Activated T-cell treated with anti-CD3 and anti-CD28 coated beads, Interleukin-2, amount 50 U/mL, for 4 hours (primary cell): ENCODE data around the gene MAGI3. TPM values are rescaled to one million over a fixed set of nuclear protein-coding genes. Genes with fewer than 3 reads are reported as not detected.
"Not testable (repeated sequence)": the region's sequence is repeated elsewhere in the genome, so short reads cannot be mapped to it uniquely, and the experiment has no call there.

Experiments
- ATAC-seq, 2 donors: fragments of 200-7000 bp; cut with Tn5 transposase; one replicate each; pipeline ENCODE4 v1.10.0; 2021
- DNase-seq: peaks from one replicate; pipeline ENCODE4 v3.0.0-alpha.2; 2020
- H3K27me3 Mint-ChIP-seq: one replicate; pipeline ENCODE4 v1.8.0; 2021; ENCODE audit warnings: low read depth, mixed read lengths
- H3K36me3 Mint-ChIP-seq: one replicate; pipeline ENCODE4 v1.8.0; 2022; ENCODE audit warnings: mixed read lengths; ENCODE audit not compliant: insufficient read depth
- H3K4me1 Mint-ChIP-seq: one replicate; pipeline ENCODE4 v1.8.0; 2021; ENCODE audit warnings: low read depth, mixed read lengths
- H3K4me3 Mint-ChIP-seq: one replicate; pipeline ENCODE4 v1.8.0; 2021; ENCODE audit warnings: mild to moderate bottlenecking, moderate library complexity, mixed read lengths
- H3K9me3 Mint-ChIP-seq: one replicate; pipeline ENCODE4 v1.8.0; 2021; ENCODE audit warnings: mixed read lengths
- total RNA-seq, 3 donors: library from RNA; stranded (reverse); gene quantifications; one replicate each; pipeline ENCODE4 v1.2.1, GENCODE V29; 2021

Gene MAGI3
- total RNA-seq, 3 donors from 2014 or later, result 2.3 to 2.5 (median 2.5) TPM

DNA sequence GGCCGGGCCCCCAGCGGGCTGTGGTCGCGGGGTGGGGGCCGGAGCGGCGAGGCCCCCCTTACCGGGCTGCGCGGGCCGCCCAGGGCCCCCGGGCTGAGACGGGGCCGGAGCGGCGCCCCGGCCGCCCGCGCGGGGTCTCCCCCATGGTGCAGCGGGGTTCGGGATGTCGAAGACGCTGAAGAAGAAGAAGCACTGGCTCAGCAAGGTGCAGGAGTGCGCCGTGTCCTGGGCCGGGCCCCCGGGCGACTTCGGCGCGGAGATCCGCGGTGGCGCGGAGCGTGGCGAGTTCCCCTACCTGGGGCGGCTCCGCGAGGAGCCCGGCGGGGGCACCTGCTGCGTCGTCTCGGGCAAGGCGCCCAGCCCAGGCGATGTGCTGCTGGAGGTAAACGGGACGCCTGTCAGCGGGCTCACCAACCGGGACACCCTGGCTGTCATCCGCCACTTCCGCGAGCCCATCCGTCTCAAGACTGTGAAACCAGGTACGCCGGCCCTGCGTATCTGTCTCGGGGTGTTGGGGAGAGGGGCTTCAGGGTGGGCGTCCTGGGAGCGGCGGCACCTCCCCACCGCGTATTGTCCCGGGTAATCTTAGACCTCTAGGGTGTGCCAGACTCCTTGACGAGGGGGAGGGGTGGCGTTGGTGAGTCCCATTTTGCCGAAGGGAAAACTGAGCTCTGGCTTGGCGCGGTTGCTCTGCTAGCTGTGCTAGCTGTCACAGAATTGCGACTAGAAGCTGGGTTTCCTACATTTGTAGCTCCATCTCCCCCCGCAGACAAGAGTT is 745 bp downstream of the MAGI3 start:
- DNase-seq (peak; percentile 36), ATAC-seq (peak; percentile 16 to 19)
- H3K4me3 Mint-ChIP-seq, result peak overlapping the region; percentile 93
- H3K4me1 Mint-ChIP-seq, result peaks cover 27% of the 10 kb centered on the region
- H3K27me3 Mint-ChIP-seq, result peaks cover 8% of the 10 kb centered on the region
- H3K9me3 Mint-ChIP-seq, result peaks cover 7% of the 10 kb centered on the region
- H3K36me3 Mint-ChIP-seq, result no peaks in the 10 kb centered on the region

DNA sequence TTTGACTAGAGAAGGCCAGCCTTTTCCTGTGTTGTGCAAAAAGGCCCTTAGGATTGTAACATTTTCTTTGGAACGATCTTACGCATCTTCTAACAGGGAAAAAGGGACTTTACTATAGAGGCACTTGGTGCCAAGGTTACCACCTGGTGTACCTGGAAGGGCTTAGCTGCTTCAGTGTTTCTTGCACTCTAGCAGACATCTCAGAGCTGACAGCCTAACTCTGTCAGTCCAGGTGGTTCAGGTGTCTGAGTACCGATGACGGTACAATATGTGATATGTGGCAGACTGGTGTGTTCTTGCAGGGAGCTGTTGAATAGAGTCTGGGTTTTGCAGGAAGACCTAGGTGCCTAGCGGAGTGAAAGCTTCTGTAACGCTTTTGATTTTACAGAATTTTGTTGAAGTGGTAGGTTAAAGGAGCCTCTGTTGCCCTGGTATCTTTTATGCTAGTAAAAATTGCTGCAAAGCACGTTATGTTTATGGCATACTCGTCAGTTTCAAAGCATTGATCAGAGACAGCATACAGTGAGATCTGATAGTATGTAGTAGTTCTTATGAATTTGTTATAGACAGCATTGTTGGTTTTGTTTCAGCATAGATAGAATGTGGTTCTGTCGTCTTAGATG is 1.4 kb downstream of the MAGI3 start:
- DNase-seq (no peak), ATAC-seq (no peak)
- peaks cover 27% of the 10 kb centered on the region for H3K4me1 Mint-ChIP-seq
- H3K27me3 Mint-ChIP-seq, result peaks cover 8% of the 10 kb centered on the region
- peak overlapping the region; percentile 84 for H3K4me3 Mint-ChIP-seq
- peaks cover 7% of the 10 kb centered on the region for H3K9me3 Mint-ChIP-seq
- no peaks in the 10 kb centered on the region for H3K36me3 Mint-ChIP-seq

DNA sequence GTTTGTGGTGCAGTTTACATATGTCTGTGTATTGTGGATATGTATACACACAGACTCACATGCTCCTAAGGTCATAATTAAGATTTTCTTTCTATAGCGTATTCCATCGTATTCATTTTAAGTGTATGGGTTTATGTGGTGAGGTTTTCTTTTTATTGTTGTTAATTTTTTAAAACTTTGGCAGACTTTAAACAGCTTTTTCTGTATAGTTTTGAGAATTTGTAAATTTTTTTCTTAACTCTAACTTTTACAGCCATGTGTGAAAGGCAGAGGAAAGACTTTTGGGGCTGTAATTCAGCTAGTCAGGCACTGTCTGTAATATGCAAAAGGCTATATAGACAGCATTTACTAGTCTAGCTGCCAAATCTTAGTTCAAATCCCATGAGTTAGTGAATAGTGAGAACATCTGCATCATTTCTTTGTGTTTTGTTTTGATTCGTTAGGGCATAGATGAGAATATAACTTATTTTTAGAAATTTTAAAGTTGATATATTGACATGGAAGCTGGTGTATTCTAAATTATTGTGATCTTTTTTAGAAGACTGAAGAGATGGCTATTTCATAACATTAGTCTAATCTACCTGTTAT is 2.3 kb downstream of the MAGI3 start:
- Mint-ChIP-seq H3K4me1 (peaks cover 27% of the 10 kb centered on the region), H3K9me3 (peaks cover 4% of the 10 kb centered on the region), H3K27me3 (peaks cover 11% of the 10 kb centered on the region), H3K4me3 (no peak overlapping the region), H3K36me3 (no peaks in the 10 kb centered on the region)
- ATAC-seq (no peak), DNase-seq (no peak)

DNA sequence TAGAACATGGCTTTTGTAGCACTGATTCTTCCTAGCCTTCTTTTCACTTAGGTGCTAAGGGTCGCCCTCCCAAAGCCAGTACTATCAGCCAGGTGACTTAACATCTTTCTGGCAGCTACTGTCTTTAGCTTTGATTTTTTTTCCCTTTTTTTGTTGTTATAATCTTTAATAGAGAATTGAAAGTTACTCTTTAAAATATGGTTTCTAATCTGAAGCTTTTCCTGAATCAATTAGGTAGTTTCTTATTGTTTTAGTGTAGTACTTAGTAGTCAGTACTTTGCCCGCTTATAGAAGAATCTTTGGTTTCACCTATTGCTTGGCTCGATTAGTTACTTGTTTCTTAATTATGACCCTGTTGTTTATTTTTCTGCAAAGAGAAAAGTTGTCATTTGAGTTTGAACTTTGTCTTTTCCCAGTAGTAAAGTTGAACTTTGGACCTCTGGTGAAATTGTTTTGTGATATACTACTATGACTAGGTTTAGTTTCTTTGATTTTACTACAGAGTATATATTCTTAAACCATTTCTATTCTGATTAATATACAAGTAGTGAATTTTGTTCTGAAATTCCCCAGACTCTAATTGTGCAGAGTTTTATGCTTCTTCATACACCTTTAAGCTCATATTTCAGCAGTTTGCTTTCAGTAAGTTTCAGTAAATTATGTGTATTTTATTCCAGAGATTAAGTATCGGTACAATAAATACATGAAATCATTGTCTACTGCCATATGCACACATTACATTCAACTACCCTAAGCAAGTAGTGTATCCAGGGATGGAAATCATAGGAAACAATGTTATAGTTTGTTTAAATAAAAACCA is 3.9 kb downstream of the MAGI3 start:
- Mint-ChIP-seq H3K36me3 (no peaks in the 10 kb centered on the region), H3K4me1 (peaks cover 19% of the 10 kb centered on the region), H3K4me3 (no peak overlapping the region), H3K27me3 (peaks cover 20% of the 10 kb centered on the region), H3K9me3 (no peaks in the 10 kb centered on the region)
- DNase-seq (no peak), ATAC-seq (no peak)

DNA sequence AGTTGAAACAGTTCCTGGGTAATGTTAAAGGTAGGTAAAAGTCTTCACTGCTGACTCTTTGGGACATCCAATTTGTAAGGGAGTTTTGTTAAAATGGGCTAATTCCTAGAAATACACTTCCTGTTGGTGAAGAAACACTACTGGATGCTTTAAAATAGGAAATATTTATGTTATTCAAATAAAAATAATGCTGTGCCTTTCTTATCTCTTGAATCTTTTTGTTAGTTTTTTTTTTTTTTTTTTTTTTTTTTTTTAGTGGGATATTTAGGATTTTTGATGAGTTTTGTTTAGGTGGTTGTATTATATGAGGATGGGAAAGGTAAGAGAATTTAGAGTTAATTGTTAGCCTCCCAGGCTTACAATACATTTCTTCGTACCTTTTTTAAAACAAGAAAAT is 4.5 kb downstream of the MAGI3 start:
- no peak overlapping the region for H3K4me3 Mint-ChIP-seq
- H3K27me3 Mint-ChIP-seq, result peaks cover 21% of the 10 kb centered on the region
- H3K9me3 Mint-ChIP-seq, result no peaks in the 10 kb centered on the region
- ATAC-seq (no peak), DNase-seq (no peak)
- no peaks in the 10 kb centered on the region for H3K36me3 Mint-ChIP-seq
- H3K4me1 Mint-ChIP-seq, result peaks cover 13% of the 10 kb centered on the region

DNA sequence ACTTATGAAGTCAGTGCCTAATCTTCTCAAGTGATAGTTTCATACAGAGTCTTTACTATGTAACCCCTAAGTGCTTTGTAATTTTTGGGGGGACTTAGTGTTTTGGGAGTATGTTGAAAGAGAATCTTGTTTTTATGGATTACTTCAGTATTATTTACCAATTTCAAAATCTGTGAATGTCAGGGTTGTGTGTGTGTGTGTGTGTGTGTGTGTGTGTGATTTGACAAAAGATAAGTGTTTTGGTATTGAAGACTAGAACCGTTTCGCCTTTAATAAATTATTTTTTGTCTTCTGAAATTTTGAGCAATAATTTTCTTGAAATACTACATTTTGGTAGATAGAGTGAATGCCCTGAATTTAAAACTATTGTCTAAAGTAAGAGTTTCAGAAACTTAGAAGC is 5.8 kb downstream of the MAGI3 start:
- Mint-ChIP-seq H3K9me3 (no peaks in the 10 kb centered on the region), H3K27me3 (peaks cover 23% of the 10 kb centered on the region), H3K4me1 (peaks cover 10% of the 10 kb centered on the region), H3K36me3 (no peaks in the 10 kb centered on the region), H3K4me3 (no peak overlapping the region)
- no peak for DNase-seq
- ATAC-seq, result no peak

DNA sequence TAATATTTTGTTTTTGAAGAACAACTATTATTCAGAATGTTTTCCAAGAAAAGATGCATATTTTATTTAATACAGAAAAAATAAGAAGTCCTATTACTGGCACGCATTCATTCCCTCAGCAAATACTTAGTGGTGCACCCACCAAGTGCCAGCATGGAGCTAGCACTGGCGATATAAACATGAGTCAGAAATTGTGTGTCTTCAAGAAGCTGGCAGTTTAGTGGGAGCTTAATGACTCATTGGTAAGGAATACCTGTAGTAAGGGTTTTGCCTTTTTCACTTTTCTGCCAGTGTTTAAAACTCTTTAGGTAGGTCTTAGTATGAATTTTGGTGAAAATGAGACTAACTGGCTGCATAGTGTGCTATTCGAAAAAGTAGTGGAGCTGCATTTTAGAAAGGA is 6.3 kb downstream of the MAGI3 start:
- ATAC-seq, result peak in 1 of 2 donors; percentile 28
- Mint-ChIP-seq H3K27me3 (peaks cover 23% of the 10 kb centered on the region), H3K36me3 (no peaks in the 10 kb centered on the region), H3K4me1 (peaks cover 5% of the 10 kb centered on the region), H3K9me3 (no peaks in the 10 kb centered on the region), H3K4me3 (no peak overlapping the region)
- DNase-seq, result no peak

DNA sequence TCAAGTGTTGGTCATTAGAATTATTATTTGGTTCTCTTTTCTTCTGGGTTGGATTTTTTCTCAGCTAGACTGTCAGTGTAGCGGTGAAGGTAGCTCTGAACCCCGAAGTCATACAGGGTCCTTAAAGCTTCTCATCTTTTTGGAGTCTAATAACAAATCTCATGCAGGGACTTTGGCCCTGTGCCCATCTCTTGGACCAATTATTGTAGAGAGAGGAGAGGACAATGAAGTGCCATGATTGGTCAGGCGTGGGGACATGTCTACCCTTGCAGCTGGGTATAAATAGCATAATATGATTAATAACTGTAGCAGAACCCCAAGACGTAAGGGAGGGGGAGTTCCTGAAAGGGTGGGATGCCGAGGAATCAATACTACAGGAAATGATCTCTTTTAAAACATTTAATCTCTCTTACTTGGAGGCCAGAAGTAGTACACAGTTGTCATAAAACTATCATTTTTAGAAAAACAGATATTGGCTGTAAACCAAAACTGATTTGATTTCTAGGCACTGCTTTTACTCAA is 8.8 kb downstream of the MAGI3 start:
- Mint-ChIP-seq H3K9me3 (no peaks in the 10 kb centered on the region), H3K36me3 (no peaks in the 10 kb centered on the region)

DNA sequence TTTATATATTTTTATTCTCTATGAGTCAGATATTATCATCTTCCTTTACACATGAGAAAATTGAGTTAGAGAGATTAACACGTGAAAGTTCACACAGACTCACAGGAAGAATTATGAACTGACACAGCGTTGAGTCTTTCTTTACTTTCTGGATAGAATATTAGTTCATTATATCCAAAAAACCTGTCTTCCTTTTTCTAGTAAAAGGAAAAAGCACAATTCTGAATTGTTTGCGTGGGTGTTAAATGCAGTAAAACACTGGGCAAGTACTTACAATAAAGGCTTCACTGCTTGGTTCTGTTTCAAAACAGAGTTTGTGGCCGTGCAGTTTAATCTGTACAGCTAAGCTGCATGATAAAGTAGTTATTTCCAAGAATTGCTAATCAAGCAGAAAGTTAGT is 10.8 kb downstream of the MAGI3 start:
- no peak for DNase-seq
- ATAC-seq, result no peak
- H3K27me3 Mint-ChIP-seq, result peaks cover 15% of the 10 kb centered on the region
- H3K4me3 Mint-ChIP-seq, result no peak overlapping the region
- no peaks in the 10 kb centered on the region for H3K9me3 Mint-ChIP-seq
- peaks cover 2% of the 10 kb centered on the region for H3K4me1 Mint-ChIP-seq
- peaks cover 2% of the 10 kb centered on the region for H3K36me3 Mint-ChIP-seq

More for the DNA sequence above, 8.8 kb downstream of the MAGI3 start:
- no peak for ATAC-seq
- no peak overlapping the region for H3K4me3 Mint-ChIP-seq
- DNase-seq, result no peak
- peaks cover 19% of the 10 kb centered on the region for H3K27me3 Mint-ChIP-seq
- H3K4me1 Mint-ChIP-seq, result no peaks in the 10 kb centered on the region

DNA sequence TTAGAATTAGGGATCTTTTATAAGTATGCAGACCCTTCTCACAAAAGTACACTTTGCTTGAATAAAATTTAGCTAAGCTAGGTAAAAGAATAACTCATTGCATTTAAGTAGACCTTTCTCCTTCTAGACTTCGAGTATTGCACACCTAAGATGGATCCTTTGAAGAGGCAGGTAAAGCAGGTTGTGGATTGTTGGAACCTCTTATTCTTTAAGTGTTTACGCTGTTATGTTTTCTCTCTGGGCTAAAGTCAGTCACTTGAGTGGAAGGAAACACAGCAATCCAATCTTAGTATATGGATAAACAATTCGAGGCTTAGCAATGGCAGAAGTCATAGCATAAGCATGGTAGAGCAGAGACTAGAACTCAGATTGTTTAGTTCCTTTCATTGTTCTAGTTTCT is 11.4 kb downstream of the MAGI3 start:
- H3K9me3 Mint-ChIP-seq, result no peaks in the 10 kb centered on the region
- H3K27me3 Mint-ChIP-seq, result peaks cover 15% of the 10 kb centered on the region
- ATAC-seq (no peak), DNase-seq (no peak)
- H3K36me3 Mint-ChIP-seq, result peaks cover 2% of the 10 kb centered on the region
- no peak overlapping the region for H3K4me3 Mint-ChIP-seq
- peaks cover 2% of the 10 kb centered on the region for H3K4me1 Mint-ChIP-seq

DNA sequence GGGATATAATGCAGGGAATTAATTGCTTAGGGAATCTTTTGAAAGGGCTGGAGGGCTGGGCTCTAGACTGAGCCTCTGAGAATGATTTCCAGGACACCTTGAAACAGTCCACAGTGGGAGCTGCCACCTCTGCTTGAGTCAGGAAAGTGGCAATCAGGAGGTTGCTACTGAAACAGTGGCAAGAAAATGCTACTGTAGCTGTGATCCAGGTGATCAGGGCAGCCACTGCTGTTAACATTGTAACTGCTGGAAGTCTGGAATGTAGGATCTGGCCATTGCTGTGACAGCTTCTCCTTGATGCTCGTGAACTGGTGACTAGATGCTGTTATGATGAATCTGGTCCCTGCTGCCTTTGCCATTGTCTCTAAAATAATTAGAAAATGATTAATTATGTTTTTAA is 12.8 kb downstream of the MAGI3 start:
- Mint-ChIP-seq H3K36me3 (peaks cover 2% of the 10 kb centered on the region), H3K27me3 (peaks cover 8% of the 10 kb centered on the region), H3K4me3 (no peak overlapping the region), H3K4me1 (peaks cover 2% of the 10 kb centered on the region), H3K9me3 (no peaks in the 10 kb centered on the region)
- DNase-seq (no peak), ATAC-seq (no peak)

DNA sequence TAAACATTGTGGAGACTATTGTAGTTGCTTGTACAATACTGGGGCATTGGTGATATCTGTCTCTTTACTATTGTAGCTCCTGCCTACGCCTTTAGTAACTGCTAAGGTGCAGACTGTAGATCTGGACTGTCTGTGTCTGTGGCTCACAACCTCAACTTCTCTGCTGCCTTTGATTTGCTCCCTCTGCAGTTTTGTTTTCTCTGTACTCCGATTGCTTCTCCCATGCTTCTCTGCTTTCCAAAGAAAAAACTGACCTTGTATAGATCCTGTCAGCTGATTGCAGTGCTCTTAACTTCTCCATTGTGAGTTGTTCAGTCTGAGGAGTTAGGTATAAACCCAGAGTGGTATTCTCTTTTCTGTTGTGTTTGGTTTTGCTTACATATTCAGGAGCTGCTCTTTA is 15.3 kb downstream of the MAGI3 start:
- peaks cover 2% of the 10 kb centered on the region for H3K4me1 Mint-ChIP-seq
- H3K27me3 Mint-ChIP-seq, result no peaks in the 10 kb centered on the region
- peaks cover 2% of the 10 kb centered on the region for H3K36me3 Mint-ChIP-seq
- DNase-seq, result no peak
- ATAC-seq, result no peak
- H3K9me3 Mint-ChIP-seq, result no peaks in the 10 kb centered on the region
- no peak overlapping the region for H3K4me3 Mint-ChIP-seq

DNA sequence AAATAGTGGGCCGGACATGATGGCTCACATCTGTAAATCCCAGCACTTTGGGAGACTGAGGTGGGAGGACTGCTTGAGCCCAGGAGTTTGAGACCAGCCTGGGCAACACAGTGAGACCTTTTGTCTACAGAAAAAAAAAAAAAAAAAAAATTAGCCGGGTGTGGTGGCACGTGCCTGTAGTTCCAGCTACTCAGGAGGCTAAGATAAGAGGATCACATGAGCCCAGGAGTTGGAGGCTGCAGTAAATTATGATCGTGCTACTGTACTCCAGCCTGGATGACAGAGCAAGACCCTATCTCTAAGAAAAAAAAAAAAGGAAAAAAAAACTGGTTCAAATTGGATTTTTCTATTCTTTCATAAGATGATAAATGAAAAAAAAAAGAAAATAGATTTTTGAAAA is 15.8 kb downstream of the MAGI3 start:
- not testable (repeated sequence) for ATAC-seq, H3K36me3 Mint-ChIP-seq, H3K4me3 Mint-ChIP-seq, H3K9me3 Mint-ChIP-seq, H3K27me3 Mint-ChIP-seq, DNase-seq, H3K4me1 Mint-ChIP-seq

DNA sequence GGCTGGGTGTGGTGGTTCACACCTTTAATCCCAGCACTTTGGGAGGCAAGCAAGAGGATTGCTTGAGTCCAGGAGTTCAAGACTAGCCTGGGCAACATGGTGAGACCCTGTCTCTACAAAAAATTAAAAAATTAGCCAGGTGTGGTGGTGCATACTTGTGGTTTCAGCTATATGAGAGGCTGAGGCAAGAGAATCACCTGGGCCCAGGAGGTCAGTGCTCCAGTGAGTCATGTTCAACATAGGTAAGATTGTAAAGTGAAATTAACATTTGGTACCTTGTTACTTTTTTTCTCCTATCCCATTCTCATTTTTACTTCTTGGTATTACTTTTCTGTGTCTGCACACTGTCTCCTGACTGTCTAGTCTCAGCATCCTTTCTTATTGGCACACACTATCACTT is 19.0 kb downstream of the MAGI3 start:
- DNase-seq (no peak), ATAC-seq (no peak)
- no peaks in the 10 kb centered on the region for H3K9me3 Mint-ChIP-seq
- peaks cover 1% of the 10 kb centered on the region for H3K36me3 Mint-ChIP-seq
- H3K4me3 Mint-ChIP-seq, result no peak overlapping the region
- H3K4me1 Mint-ChIP-seq, result peaks cover 2% of the 10 kb centered on the region
- H3K27me3 Mint-ChIP-seq, result no peaks in the 10 kb centered on the region
